A172 (cell line): ENCODE results near the gene C20orf96. TPM values are rescaled to one million over a fixed set of nuclear protein-coding genes. Genes with fewer than 3 reads are reported as not detected.

Experiments
- DNase-seq: peaks from one replicate; pipeline ENCODE4 v3.0.0-alpha.2; 2015; ENCODE audit warnings: low spot score
- total RNA-seq: library from RNA; depleted of rRNA; stranded (reverse); fragments of >200 nt; shearing (Covaris generic); gene quantifications from 2 replicates; pipeline ENCODE4 v1.2.3, GENCODE V29; 2014

Gene C20orf96
- total RNA-seq, 1 experiment from 2014 or later = 3.8 TPM

- DNase-seq = no peak
Observed at GRCh38 chr20:312067-312466, 21.5 kb upstream of the C20orf96 start.

GRCh38 chr20:311609-312008, 21.1 kb upstream of the C20orf96 start:
- no peak for DNase-seq

GRCh38 chr20:310645-311044, 20.1 kb upstream of the C20orf96 start:
- no peak for DNase-seq

- peak; percentile 98 for DNase-seq
Observed at GRCh38 chr20:309841-310644, 19.5 kb upstream of the C20orf96 start.

- no peak for DNase-seq
Observed at GRCh38 chr20:309306-309840, 18.8 kb upstream of the C20orf96 start.

GRCh38 chr20:308427-309038, 18.0 kb upstream of the C20orf96 start:
- no peak for DNase-seq

- DNase-seq = no peak
Observed at GRCh38 chr20:305745-306144, 15.2 kb upstream of the C20orf96 start.

- no peak for DNase-seq
Observed at GRCh38 chr20:301886-302848, 11.6 kb upstream of the C20orf96 start.

GRCh38 chr20:300345-300990, 9.9 kb upstream of the C20orf96 start:
- no peak for DNase-seq

GRCh38 chr20:298776-299391, 8.3 kb upstream of the C20orf96 start:
- DNase-seq = no peak

GRCh38 chr20:297925-298775, 7.6 kb upstream of the C20orf96 start:
- peak; percentile 58 for DNase-seq

GRCh38 chr20:297098-297924, 6.8 kb upstream of the C20orf96 start, which contains the start of gene ZCCHC3:
TSS of gene ZCCHC3 (plus strand) at chr20:297570. CDS start at chr20:297587, 17 bp downstream.
- peak; percentile 81 for DNase-seq

- no peak for DNase-seq
Observed at GRCh38 chr20:295804-296203, 5.3 kb upstream of the C20orf96 start.

GRCh38 chr20:294602-295001, 4.1 kb upstream of the C20orf96 start:
- DNase-seq = no peak

GRCh38 chr20:289693-290083, 862 bp downstream of the C20orf96 start:
- DNase-seq = no peak

GRCh38 chr20:288956-289692, 1.4 kb downstream of the C20orf96 start:
- DNase-seq = no peak

- no peak for DNase-seq
Observed at GRCh38 chr20:286508-286907, 4.0 kb downstream of the C20orf96 start.

GRCh38 chr20:284172-284571, 6.4 kb downstream of the C20orf96 start:
- no peak for DNase-seq
